Thyroid gland (tissue), 4 donors: ENCODE results near the gene C19orf85. TPM values are rescaled to one million over a fixed set of nuclear protein-coding genes. Genes with fewer than 3 reads are reported as not detected.
A peak's percentile ranks its signal among the peaks of the same experiment; 100 is the strongest.

ENCODE experiments used
- DNase-seq, 2 donors: peaks; one replicate each; pipeline ENCODE4 v3.0.0-alpha.2; 2019
- H3K27ac ChIP-seq, 3 donors: fragments of 200-600 bp; sonication (generic); 1 replicate in 2 of 3; 2 replicates in 1 of 3; pipeline ENCODE4 v1.5.1; 2016 to 2019; ENCODE audit warnings: mild to moderate bottlenecking in 1 of 3, moderate library complexity in 1 of 3
- H3K27me3 ChIP-seq: fragments of 200-600 bp; sonication (generic); one replicate; pipeline ENCODE4 v1.5.1; 2019
- H3K36me3 ChIP-seq, 2 donors: fragments of 200-600 bp; sonication (generic); one replicate each; pipeline ENCODE4 v1.5.1; 2016 to 2019
- H3K4me1 ChIP-seq, 2 donors: fragments of 200-600 bp; sonication (generic); one replicate each; pipeline ENCODE4 v1.5.1; 2017 to 2019
- H3K4me3 ChIP-seq, 3 donors: fragments of 200-600 bp; sonication (generic); replicated peaks in 1 of 3; 1 replicate in 2 of 3; 2 replicates in 1 of 3; pipeline ENCODE4 v1.5.1; 2016; ENCODE audit warnings: mild to moderate bottlenecking in 1 of 3
- H3K9me3 ChIP-seq: fragments of 200-600 bp; sonication (generic); one replicate; pipeline ENCODE4 v1.5.1; 2017
- POLR2A ChIP-seq, 2 donors: fragments of 450-650 bp; IDR thresholded peaks; one replicate each; pipeline ENCODE4 v1.6.1; 2017; ENCODE audit warnings: antibody characterized with exemption in 2 of 2, mild to moderate bottlenecking in 2 of 2, moderate library complexity in 1 of 2
- WGBS, 2 donors: methylation state at CpG; one replicate each; pipeline ENCODE4 v1.1.5; 2017; 5-methylcytosine and 5-hydroxymethylcytosine counted together
- intact Hi-C: fragments of 100-400 bp; cut with DNase I; formaldehyde crosslinking; loops from one replicate; pipeline ENCODE4 v1.15.1; 2023
- total RNA-seq, 4 donors: library from RNA; depleted of rRNA; stranded (reverse); fragments of >200 nt; gene quantifications; one replicate each; pipeline ENCODE4 v1.2.3, GENCODE V29; 2016
- TF ChIP-seq, protein P1 (sequence below), 6 experiments: fragments of 200-600 bp in 3 of 6; fragments of 450-650 bp in 3 of 6; sonication (generic) in 3 of 6; IDR thresholded peaks; one replicate each; pipeline ENCODE4 v1.5.1; 2016 to 2019; ENCODE audit warnings: antibody characterized with exemption in 6 of 6, mild to moderate bottlenecking in 2 of 6, inconsistent platforms in 1 of 6, moderate library complexity in 1 of 6

The C19orf85 gene
- total RNA-seq, 4 donors from 2014 or later, result not detected

DNA sequence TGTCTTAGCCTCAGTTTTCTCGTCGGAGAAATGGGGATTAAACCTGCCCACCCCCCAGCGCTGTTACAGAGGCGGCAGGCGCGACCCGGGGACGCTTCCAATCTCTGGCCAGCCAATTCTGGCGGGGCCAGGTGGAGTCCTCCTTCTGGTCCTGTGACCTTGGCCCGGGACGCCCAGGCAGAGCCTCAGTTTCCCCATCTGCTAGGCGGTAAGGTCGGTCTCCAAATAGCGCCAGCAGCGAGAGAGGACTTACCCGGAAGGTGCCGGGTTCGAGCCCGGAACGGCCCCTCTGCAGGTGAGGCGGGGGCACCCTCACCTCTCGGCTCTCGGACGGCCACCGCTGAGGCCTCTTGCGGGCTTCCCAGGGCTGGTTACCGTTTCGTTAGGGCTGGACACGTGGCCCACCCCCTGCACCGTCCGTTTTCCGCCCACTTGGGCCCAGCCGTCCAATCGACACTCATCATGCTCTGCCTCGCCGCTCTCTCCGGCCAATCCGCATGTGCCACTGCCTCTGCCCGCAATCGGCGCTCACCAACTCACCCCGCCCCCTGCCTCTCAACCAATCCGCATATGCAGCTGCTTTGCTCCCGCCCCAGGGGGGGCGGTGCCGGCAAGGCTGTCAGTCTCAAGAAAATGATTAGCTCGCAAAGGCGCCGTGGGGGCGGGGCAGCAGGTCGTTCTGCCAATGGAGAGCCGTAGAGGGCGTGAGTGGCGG, 3.1 kb downstream of the C19orf85 start, which contains the start of gene ISOC2:
Gene ISOC2 (minus strand): TSS at position 384 of the 715 bp plus-strand sequence. CDS start 5,156 bp downstream, outside the sequence.
- intact Hi-C loops, result no loop called here
- H3K36me3 ChIP-seq, result no peaks in the 10 kb centered on the region
- no peaks in the 10 kb centered on the region for H3K9me3 ChIP-seq
- H3K4me3 ChIP-seq, result peak within 1 kb of the TSS; percentile 80 to 97 (median 92)
- H3K4me1 ChIP-seq, result peaks cover 0 to 13% of the 10 kb centered on the region in 2 donors
- TF ChIP-seq POLR2A (IDR thresholded peaks at IDR 0.05), result peak in 1 of 2 donors; percentile 35
- TF ChIP-seq, protein P1, sequence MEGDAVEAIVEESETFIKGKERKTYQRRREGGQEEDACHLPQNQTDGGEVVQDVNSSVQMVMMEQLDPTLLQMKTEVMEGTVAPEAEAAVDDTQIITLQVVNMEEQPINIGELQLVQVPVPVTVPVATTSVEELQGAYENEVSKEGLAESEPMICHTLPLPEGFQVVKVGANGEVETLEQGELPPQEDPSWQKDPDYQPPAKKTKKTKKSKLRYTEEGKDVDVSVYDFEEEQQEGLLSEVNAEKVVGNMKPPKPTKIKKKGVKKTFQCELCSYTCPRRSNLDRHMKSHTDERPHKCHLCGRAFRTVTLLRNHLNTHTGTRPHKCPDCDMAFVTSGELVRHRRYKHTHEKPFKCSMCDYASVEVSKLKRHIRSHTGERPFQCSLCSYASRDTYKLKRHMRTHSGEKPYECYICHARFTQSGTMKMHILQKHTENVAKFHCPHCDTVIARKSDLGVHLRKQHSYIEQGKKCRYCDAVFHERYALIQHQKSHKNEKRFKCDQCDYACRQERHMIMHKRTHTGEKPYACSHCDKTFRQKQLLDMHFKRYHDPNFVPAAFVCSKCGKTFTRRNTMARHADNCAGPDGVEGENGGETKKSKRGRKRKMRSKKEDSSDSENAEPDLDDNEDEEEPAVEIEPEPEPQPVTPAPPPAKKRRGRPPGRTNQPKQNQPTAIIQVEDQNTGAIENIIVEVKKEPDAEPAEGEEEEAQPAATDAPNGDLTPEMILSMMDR (IDR thresholded peaks at IDR 0.05), result no peak
- 0% methylated on average over 20 to 43 of the region's 54 CpGs for WGBS, 2 donors
- H3K27ac ChIP-seq, result peak within 1 kb of the TSS; percentile 74 to 84 (median 82)
- DNase-seq, result peak; percentile 100
- no peaks in the 10 kb centered on the region for H3K27me3 ChIP-seq

DNA sequence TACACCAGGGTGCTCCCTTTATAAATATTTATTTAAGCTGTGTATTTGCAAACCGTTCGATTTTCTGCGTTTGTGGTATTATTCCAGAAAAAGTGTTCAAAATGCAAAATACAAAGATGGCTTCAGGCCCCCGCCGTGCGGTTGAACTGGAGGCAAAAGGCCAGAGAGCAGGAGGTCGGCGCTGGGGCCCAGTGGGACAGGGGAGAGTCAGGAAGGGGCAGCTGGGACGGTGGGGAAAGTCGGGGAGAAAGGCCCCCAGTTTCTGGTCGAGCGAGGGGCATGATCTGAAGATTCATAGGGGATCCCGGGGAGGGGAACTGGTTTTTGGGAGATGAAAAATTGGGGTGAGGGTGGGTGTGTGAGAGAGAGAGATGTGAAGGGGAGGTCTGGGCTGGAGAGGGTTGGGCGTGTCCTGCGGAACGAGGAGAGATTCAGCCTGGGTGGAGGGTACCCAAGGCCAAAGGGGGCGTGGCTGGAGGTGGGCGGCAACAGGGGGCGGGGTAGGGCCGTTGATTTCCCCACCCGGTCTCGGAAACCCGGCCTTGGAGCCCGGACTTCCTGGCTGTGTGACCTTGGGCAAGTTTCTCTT, 3.8 kb downstream of the C19orf85 start:
- Histone ChIP-seq H3K27me3 (no peaks in the 10 kb centered on the region), H3K4me1 (peaks cover 0 to 13% of the 10 kb centered on the region in 2 donors), H3K4me3 (peak overlapping the region; percentile 80 to 97 (median 92)), H3K27ac (peak overlapping the region; percentile 74 to 84 (median 82)), H3K36me3 (peaks cover 0 to 4% of the 10 kb centered on the region in 2 donors), H3K9me3 (no peaks in the 10 kb centered on the region)
- TF ChIP-seq, protein P1 (IDR thresholded peaks at IDR 0.05), result no peak
- TF ChIP-seq POLR2A (IDR thresholded peaks at IDR 0.05), result no peak
- DNase-seq, result peak; percentile 68 to 73
- WGBS, 2 donors, result 11 to 18% methylated on average over 18 to 24 of the region's 24 CpGs
- intact Hi-C loops, result no loop called here

DNA sequence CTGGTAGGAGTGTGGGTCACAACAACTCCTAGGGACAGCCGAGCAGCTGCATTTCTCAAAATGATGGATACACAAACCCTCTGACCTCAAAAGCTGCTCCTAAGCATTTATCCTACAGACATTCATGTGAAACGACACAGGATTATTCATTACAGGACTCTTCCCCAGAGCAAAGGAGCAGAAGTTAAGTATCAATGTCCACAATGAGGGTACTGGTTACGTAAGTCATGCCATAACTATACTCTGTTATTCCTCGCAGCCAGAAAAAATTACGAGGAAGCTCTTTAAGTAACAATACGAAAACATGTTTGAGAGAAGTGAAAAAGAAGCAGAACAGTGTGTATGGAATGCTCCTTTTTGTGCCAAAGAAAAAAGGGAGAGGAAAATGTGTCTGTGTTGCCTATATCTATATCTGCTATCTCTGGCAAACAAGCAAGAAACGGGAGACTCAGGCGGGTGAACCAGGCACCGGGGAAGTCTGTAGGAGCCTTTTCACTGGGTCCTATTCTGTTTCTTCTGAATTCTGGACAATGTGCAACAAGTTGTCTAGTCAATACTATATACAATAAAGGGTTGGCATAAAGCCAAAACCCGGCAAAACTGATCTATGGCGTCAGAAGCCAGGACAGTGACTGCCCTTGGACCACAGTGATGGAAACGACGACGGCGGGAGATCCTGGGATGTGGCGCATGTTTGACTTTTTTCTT, 4.4 kb downstream of the C19orf85 start:
- intact Hi-C loops, result no loop called here

DNA sequence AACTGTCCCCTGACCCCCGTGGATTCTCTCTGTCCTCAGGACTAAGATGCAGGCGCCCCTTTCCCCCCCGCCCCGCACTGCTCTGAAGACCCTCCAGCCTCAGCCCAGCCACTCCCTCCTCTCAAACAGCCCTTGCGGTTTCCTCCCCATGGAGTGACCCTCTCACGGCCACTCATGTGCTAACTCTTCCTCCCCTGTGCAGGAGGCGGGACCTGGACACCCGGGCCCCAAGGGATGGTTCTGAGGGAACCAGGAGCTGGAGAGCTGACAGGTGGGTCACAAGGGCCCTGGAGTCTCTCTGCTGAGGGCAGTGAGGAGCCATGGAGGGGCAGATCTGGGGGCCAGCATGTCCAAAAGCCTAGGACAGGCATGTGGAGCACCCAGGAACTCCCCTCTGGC, 5.0 kb downstream of the C19orf85 start:
- Histone ChIP-seq H3K9me3 (no peaks in the 10 kb centered on the region), H3K27me3 (no peaks in the 10 kb centered on the region), H3K27ac (no peak overlapping the region), H3K4me3 (no peak overlapping the region), H3K4me1 (peaks cover 0 to 13% of the 10 kb centered on the region in 2 donors), H3K36me3 (peaks cover 9 to 10% of the 10 kb centered on the region in 2 donors)
- no peak for TF ChIP-seq POLR2A (IDR thresholded peaks at IDR 0.05)
- TF ChIP-seq, protein P1 (IDR thresholded peaks at IDR 0.05), result no peak
- no peak for DNase-seq
- intact Hi-C loops, result no loop called here
- WGBS, 2 donors, result 44 to 50% methylated on average over 8 of the region's 8 CpGs

More for the DNA sequence above, 4.4 kb downstream of the C19orf85 start:
- no peaks in the 10 kb centered on the region for H3K27me3 ChIP-seq
- no peak for DNase-seq
- H3K27ac ChIP-seq, result no peak overlapping the region
- no peak for TF ChIP-seq POLR2A (IDR thresholded peaks at IDR 0.05)
- TF ChIP-seq, protein P1 (IDR thresholded peaks at IDR 0.05), result no peak
- H3K9me3 ChIP-seq, result no peaks in the 10 kb centered on the region
- peaks cover 0 to 13% of the 10 kb centered on the region in 2 donors for H3K4me1 ChIP-seq
- H3K4me3 ChIP-seq, result no peak overlapping the region
- H3K36me3 ChIP-seq, result peaks cover 6 to 10% of the 10 kb centered on the region in 2 donors
- 47 to 49% methylated on average over 16 of the region's 16 CpGs for WGBS, 2 donors
